IMR-90 (cell line): ENCODE measurements around the gene CARNS1. TPM values are rescaled to one million over a fixed set of nuclear protein-coding genes. Genes with fewer than 3 reads are reported as not detected.
A peak's percentile ranks its signal among the peaks of the same experiment; 100 is the strongest.

ENCODE experiments used
- ATAC-seq: fragments of 200-7000 bp; cut with Tn5 transposase; 2 replicates; pipeline ENCODE4 v1.9.1; 2020; ENCODE audit warnings: low read depth, mild to moderate bottlenecking, moderate library complexity
- BruUV-seq: library from RNA; stranded (reverse); fragments of 400-500 nt; replicated peaks from 2 replicates; lab custom pipeline; 2021; lab: Mats Ljungman, UMichigan
- CTCF ChIA-PET: fragments of 300-600 bp; formaldehyde crosslinking; extraction: SDS; loops from one replicate; lab custom pipeline; 2021; ENCODE audit warnings: antibody characterized with exemption; lab: Yijun Ruan, JAX
- POLR2A ChIA-PET: fragments of 300-600 bp; sonication (Branson Sonifier 250); formaldehyde crosslinking; loops from one replicate; lab custom pipeline; 2022; ENCODE audit warnings: antibody characterized with exemption; ENCODE audit not compliant: unreplicated experiment; lab: Charles Lee
- DNase-seq: peaks from one replicate; pipeline ENCODE4 v3.0.0; 2013
- H2AFZ ChIP-seq: replicated peaks from 2 replicates; pipeline ENCODE3; 2013; ENCODE audit warnings: low read length, mild to moderate bottlenecking; ENCODE audit not compliant: poor library complexity
- H2AK5ac ChIP-seq: 2 replicates; pipeline ENCODE4 v1.6.1; 2013; ENCODE audit warnings: low read depth, low read length, inconsistent platforms
- H2AK9ac ChIP-seq: replicated peaks from 2 replicates; pipeline ENCODE3; 2013; ENCODE audit warnings: mild to moderate bottlenecking, low read depth, low read length, moderate library complexity; ENCODE audit not compliant: poor library complexity
- H2BK120ac ChIP-seq: 2 replicates; pipeline ENCODE4 v1.6.1; 2013; ENCODE audit warnings: low read depth, low read length, inconsistent platforms
- H2BK15ac ChIP-seq: 3 replicates; pipeline ENCODE4 v1.6.1; 2013; ENCODE audit warnings: low read depth, low read length, inconsistent platforms
- H2BK20ac ChIP-seq: 2 replicates; pipeline ENCODE4 v1.6.1; 2013; ENCODE audit warnings: low read depth, mild to moderate bottlenecking, inconsistent platforms, low read length, moderate library complexity
- H2BK5ac ChIP-seq: 2 replicates; pipeline ENCODE4 v1.6.1; 2013; ENCODE audit warnings: mild to moderate bottlenecking, low read depth, low read length, inconsistent platforms; ENCODE audit not compliant: poor library complexity, severe bottlenecking
- H3K14ac ChIP-seq: replicated peaks from 2 replicates; pipeline ENCODE4 v1.6.1; 2013; ENCODE audit warnings: low read depth, low read length, inconsistent platforms
- H3K18ac ChIP-seq: 2 replicates; pipeline ENCODE4 v1.6.1; 2013; ENCODE audit warnings: low read depth, low read length, control low read depth
- H3K23ac ChIP-seq: 2 replicates; pipeline ENCODE4 v1.6.1; 2013; ENCODE audit warnings: low read depth, low read length, inconsistent platforms
- H3K27ac ChIP-seq: 2 replicates; pipeline ENCODE4 v1.5.1; 2013; ENCODE audit warnings: mild to moderate bottlenecking, control low read depth, low read length; ENCODE audit not compliant: insufficient read depth
- H3K27me3 ChIP-seq: 2 replicates; pipeline ENCODE4 v1.6.1; 2013; ENCODE audit warnings: low read length; ENCODE audit not compliant: control insufficient read depth, insufficient read depth
- H3K36me3 ChIP-seq: 2 replicates; pipeline ENCODE4 v1.6.1; 2013; ENCODE audit warnings: low read length, mixed read lengths; ENCODE audit not compliant: control insufficient read depth, insufficient read depth
- H3K4ac ChIP-seq: 2 replicates; pipeline ENCODE4 v1.6.1; 2013; ENCODE audit warnings: low read depth, low read length, inconsistent platforms
- H3K4me1 ChIP-seq: 2 replicates; pipeline ENCODE4 v1.6.1; 2013; ENCODE audit warnings: low read length, mixed read lengths; ENCODE audit not compliant: control insufficient read depth, insufficient read depth
- H3K4me2 ChIP-seq: 2 replicates; pipeline ENCODE4 v1.6.1; 2013; ENCODE audit warnings: low read depth, mild to moderate bottlenecking, control low read depth, low read length, moderate library complexity
- H3K4me3 ChIP-seq: 2 replicates; pipeline ENCODE4 v1.5.1; 2013; ENCODE audit warnings: low read depth, mild to moderate bottlenecking, control low read depth, low read length, moderate library complexity; ENCODE audit not compliant: insufficient read depth
- H3K56ac ChIP-seq: 2 replicates; pipeline ENCODE4 v1.6.1; 2013; ENCODE audit warnings: low read length, inconsistent platforms; ENCODE audit not compliant: insufficient read depth; ENCODE audit errors: extremely low read depth
- H3K79me1 ChIP-seq, 2 experiments: 2 replicates each; pipeline ENCODE4 v1.6.1; 2013; ENCODE audit warnings: low read length in 2 of 2, inconsistent platforms in 1 of 2, low read depth in 1 of 2
- H3K9ac ChIP-seq: 2 replicates; pipeline ENCODE4 v1.6.1; 2013; ENCODE audit warnings: low read depth, low read length, control low read depth
- H3K9me1 ChIP-seq: 2 replicates; pipeline ENCODE4 v1.6.1; 2013; ENCODE audit warnings: low read length, inconsistent platforms; ENCODE audit not compliant: insufficient read depth
- H3K9me3 ChIP-seq: 2 replicates; pipeline ENCODE4 v1.6.1; 2013; ENCODE audit warnings: low read length; ENCODE audit not compliant: control insufficient read depth, insufficient read depth
- H4K20me1 ChIP-seq: 2 replicates; pipeline ENCODE4 v1.6.1; 2013; ENCODE audit warnings: low read length, inconsistent platforms; ENCODE audit not compliant: insufficient read depth
- H4K5ac ChIP-seq: 2 replicates; pipeline ENCODE4 v1.6.1; 2013; ENCODE audit warnings: mild to moderate bottlenecking, low read depth, low read length, control low read depth
- H4K8ac ChIP-seq, 2 experiments: 2 replicates each; pipeline ENCODE4 v1.6.1; 2013; ENCODE audit warnings: low read depth in 2 of 2, low read length in 2 of 2, control low read depth in 1 of 2, inconsistent platforms in 1 of 2
- H4K91ac ChIP-seq: 2 replicates; pipeline ENCODE4 v1.6.1; 2013; ENCODE audit warnings: low read depth, low read length, inconsistent platforms; ENCODE audit not compliant: insufficient read depth
- BHLHE40 ChIP-seq: fragments of 150-350 bp; IDR thresholded peaks from 2 replicates; pipeline ENCODE4 v1.6.1; 2016; ENCODE audit warnings: mild to moderate bottlenecking, low read depth, low read length
- CHD1 ChIP-seq: IDR thresholded peaks from 2 replicates; pipeline ENCODE4 v1.6.1; 2012; ENCODE audit warnings: low read depth, low read length, improper control_type of control experiment
- CTCF ChIP-seq: conservative IDR thresholded peaks from 2 replicates; pipeline ENCODE4 v1.5.1; 2012; ENCODE audit warnings: mild to moderate bottlenecking, low read depth, low read length, improper control_type of control experiment
- FOS ChIP-seq: fragments of 150-350 bp; IDR thresholded peaks from 2 replicates; pipeline ENCODE4 v1.6.1; 2016; ENCODE audit warnings: low read depth, low read length
- MAZ ChIP-seq: IDR thresholded peaks from 2 replicates; pipeline ENCODE4 v1.6.1; 2012; ENCODE audit warnings: low read depth, mild to moderate bottlenecking, low read length, improper control_type of control experiment, moderate library complexity, borderline replicate concordance
- MXI1 ChIP-seq: IDR thresholded peaks from 2 replicates; pipeline ENCODE4 v1.6.1; 2012; ENCODE audit warnings: low read depth, mild to moderate bottlenecking, low read length, moderate library complexity, borderline replicate concordance
- NFE2L2 ChIP-seq: fragments of 150-350 bp; IDR thresholded peaks from 2 replicates; pipeline ENCODE4 v1.6.1; 2016; ENCODE audit warnings: low read depth, mild to moderate bottlenecking, low read length
- POLR2A ChIP-seq: IDR thresholded peaks from 2 replicates; pipeline ENCODE4 v1.6.1; 2012; ENCODE audit warnings: mild to moderate bottlenecking, low read depth, low read length
- RAD21 ChIP-seq: IDR thresholded peaks from 2 replicates; pipeline ENCODE4 v1.6.1; 2012; ENCODE audit warnings: low read length, improper control_type of control experiment
- RFX5 ChIP-seq: IDR thresholded peaks from 2 replicates; pipeline ENCODE4 v1.8.0; 2012; ENCODE audit warnings: low read depth, mild to moderate bottlenecking, low read length, moderate library complexity
- SMC3 ChIP-seq: fragments of 150-350 bp; IDR thresholded peaks from 2 replicates; pipeline ENCODE4 v1.6.1; 2016; ENCODE audit warnings: low read depth, mild to moderate bottlenecking, antibody characterized with exemption, low read length, moderate library complexity
- USF2 ChIP-seq: fragments of 150-350 bp; IDR thresholded peaks from 2 replicates; pipeline ENCODE4 v1.6.1; 2017; ENCODE audit warnings: mild to moderate bottlenecking, antibody characterized with exemption, low read length, low read depth
- WGBS, 2 experiments: methylation state at CpG; one replicate each; pipeline versions ENCODE4 v1.1.5 to v1.1.7; 2013; ENCODE audit warnings: missing lambda C conversion rate in 2 of 2; ENCODE audit not compliant: insufficient read length in 1 of 2; ENCODE audit errors: extremely low coverage in 2 of 2; 5-methylcytosine and 5-hydroxymethylcytosine counted together
- dilution Hi-C: fragments of 300-500 bp; cut with HindIII; formaldehyde crosslinking; loops from one replicate; pipeline ENCODE4 v1.14.3; 2018; ENCODE audit warnings: low sequenced_read_pairs; ENCODE audit not compliant: unreplicated experiment
- in situ Hi-C: fragments of 300-500 bp; cut with MboI; formaldehyde crosslinking; loops from 3 replicates; pipeline ENCODE4 v1.14.3; 2019; ENCODE audit warnings: low sequenced_read_pairs, inconsistent platforms, mixed read lengths
- intact Hi-C: fragments of 100-400 bp; cut with micrococcal nuclease; formaldehyde crosslinking; loops from 2 replicates; pipeline ENCODE4 v1.10.0; 2022
- polyA plus RNA-seq, 3 experiments: library from polyadenylated mRNA; depleted of rRNA; stranded (reverse); fragments of >200 nt; gene quantifications; 2 replicates each; pipeline ENCODE4 v1.2.3, GENCODE V29; 2012; ENCODE audit warnings: low replicate concordance in 1 of 3
- total RNA-seq: library from RNA; depleted of rRNA; stranded (reverse); fragments of >200 nt; gene quantifications from 2 replicates; pipeline ENCODE4 v1.2.3, GENCODE V29; 2012

CARNS1 gene
- total and polyA plus RNA-seq, 2 of the 4 experiments (the other 2 are of a cell fraction), result under 0.01 to 0.32 TPM

- Histone ChIP-seq H2AK5ac (peak within 1 kb of the TSS; percentile 87), H2BK5ac (peak within 1 kb of the TSS; percentile 66), H3K4ac (peak within 1 kb of the TSS; percentile 94), H2BK120ac (peak within 1 kb of the TSS; percentile 61), H3K4me2 (peak within 1 kb of the TSS; percentile 94), H2AK9ac (peak within 1 kb of the TSS; percentile 99), H3K18ac (peak within 1 kb of the TSS; percentile 16), H3K9ac (peak within 1 kb of the TSS; percentile 79), H3K4me3 (peak within 1 kb of the TSS; percentile 87), H3K36me3 (peaks cover 2% of the 10 kb centered on the region; the same call in 1 of the 2 replicates), H3K9me3 (no peaks in the 10 kb centered on the region), H2AFZ (peak within 1 kb of the TSS; percentile 100), H3K23ac (peak within 1 kb of the TSS; percentile 95), H3K79me1 (peaks cover 4 to 24% of the 10 kb centered on the region in 2 experiments; a peak in 2 of 4 replicates), H3K9me1 (peaks cover 12% of the 10 kb centered on the region), H4K91ac (peak within 1 kb of the TSS; percentile 93), H4K5ac (peak within 1 kb of the TSS; percentile 60), H3K4me1 (peaks cover 7% of the 10 kb centered on the region), H3K27ac (peak within 1 kb of the TSS; percentile 78), H4K8ac (peak within 1 kb of the TSS; percentile 100), H3K14ac (peak within 1 kb of the TSS; percentile 98), H2BK15ac (no peak within 1 kb of the TSS), H3K27me3 (peaks cover 3% of the 10 kb centered on the region; the same call in 1 of the 2 replicates), H3K56ac (peak within 1 kb of the TSS; percentile 52), H2BK20ac (no peak within 1 kb of the TSS; the same call in 1 of the 2 replicates), H4K20me1 (no peaks in the 10 kb centered on the region)
- intact Hi-C loops (loop anchor here (1.0 kb wide), 1 partner anchor 26 kb away; the partner anchor contains the start of gene CORO1B), in situ Hi-C loops (no loop called here), dilution Hi-C loops (no loop called here)
- BruUV-seq, result no TSS peak
- POLR2A ChIA-PET, result interaction anchor here (0.6 to 1.3 kb wide), 2 partner anchors 26 to 68 kb away, joined by 4 to 6 read pairs; partner anchors contain the start of genes CORO1B and PPP1CA
- TF ChIP-seq RFX5 (no peak), RAD21 (peak; percentile 54), FOS (no peak), SMC3 (peak; percentile 53; the same call in 1 of the 2 replicates), NFE2L2 (no peak), USF2 (peak; percentile 59; the same call in 1 of the 2 replicates), CTCF (peak; percentile 56), MXI1 (peak; percentile 76; the same call in 1 of the 2 replicates), POLR2A (peak; percentile 79), BHLHE40 (peak; percentile 78; the same call in 1 of the 2 replicates), CHD1 (no peak), MAZ (peak; percentile 88; the same call in 1 of the 2 replicates)
- 0% methylated on average over 32 of the region's 76 CpGs; no CpG with 5 or more reads in 1 of the 2 experiments for WGBS, 2 experiments
- DNase-seq (peak; percentile 87), ATAC-seq (peak; percentile 96)
- CTCF ChIA-PET, result interaction anchor here (0.7 to 1.5 kb wide), 2 partner anchors 67 to 117 kb away, joined by 3 read pairs; partner anchors contain the start of gene PPP1CA
These were observed 53.5 kb downstream of the CARNS1 start, which contains the start of gene TMEM134 for GRCh38 chr11:67468759-67469507. Gene TMEM134, minus strand, starts transcription at chr11:67469251. Its CDS starts 59 bp downstream, at chr11:67469192.
